B cell (primary cell): ENCODE measurements around the gene ADGRD1. TPM values are rescaled to one million over a fixed set of nuclear protein-coding genes. Genes with fewer than 3 reads are reported as not detected.

Experiments
- ATAC-seq: fragments of 200-7000 bp; cut with Tn5 transposase; one replicate; pipeline ENCODE4 v1.10.0; 2021; ENCODE audit warnings: low read depth, mild to moderate bottlenecking, moderate number of reproducible peaks, moderate library complexity
- CTCF ChIA-PET: fragments of 350-600 bp; sonication (Branson Sonifier 250); formaldehyde crosslinking; loops from one replicate; lab custom pipeline; 2021; ENCODE audit warnings: antibody characterized with exemption, inconsistent platforms; lab: Charles Lee
- POLR2A ChIA-PET: fragments of 350-600 bp; sonication (Branson Sonifier 250); formaldehyde crosslinking; loops from one replicate; lab custom pipeline; 2021; ENCODE audit warnings: antibody characterized with exemption; lab: Charles Lee
- DNase-seq: peaks from one replicate; pipeline ENCODE4 v3.0.0; 2013
- H2AFZ ChIP-seq: 2 replicates; pipeline ENCODE4 v1.6.1; 2012; ENCODE audit warnings: mild to moderate bottlenecking, low read depth, low read length; ENCODE audit not compliant: insufficient read depth, poor library complexity, severe bottlenecking
- H3K27ac ChIP-seq, 2 donors: 1 replicate in 1 of 2; 2 replicates in 1 of 2; pipeline ENCODE4 v1.5.1; 2012 to 2013; ENCODE audit warnings: low read length in 2 of 2, mild to moderate bottlenecking in 2 of 2, moderate library complexity in 1 of 2
- H3K27me3 ChIP-seq, 4 experiments: fragments of 200-600 bp in 1 of 4; sonication (generic) in 1 of 4; replicated peaks in 1 of 4; 1 replicate in 2 of 4; 2 replicates in 2 of 4; pipeline versions ENCODE4 v1.6.1 to v1.7.0; 2013 to 2016; ENCODE audit warnings: low read length in 3 of 4, mild to moderate bottlenecking in 2 of 4, mixed read lengths in 1 of 4, moderate library complexity in 1 of 4; ENCODE audit not compliant: insufficient read depth in 4 of 4, control insufficient read depth in 3 of 4; ENCODE audit errors: control extremely low read depth in 1 of 4
- H3K36me3 ChIP-seq, 2 experiments: replicated peaks in 1 of 2; 1 replicate in 1 of 2; 2 replicates in 1 of 2; pipeline versions ENCODE4 v1.6.1 to v1.7.1; 2013; ENCODE audit warnings: low read length in 1 of 2; ENCODE audit not compliant: insufficient read depth in 2 of 2, control insufficient read depth in 1 of 2; ENCODE audit errors: control extremely low read depth in 1 of 2, extremely low read depth in 1 of 2
- H3K4me1 ChIP-seq, 2 donors: fragments of 200-600 bp in 1 of 2; sonication (generic) in 1 of 2; 1 replicate in 1 of 2; 2 replicates in 1 of 2; pipeline versions ENCODE4 v1.5.1 to v1.6.1; 2013 to 2017; ENCODE audit warnings: low read length in 2 of 2; ENCODE audit not compliant: control insufficient read depth in 2 of 2, insufficient read depth in 2 of 2
- H3K4me2 ChIP-seq: replicated peaks from 2 replicates; pipeline ENCODE3; 2012; ENCODE audit warnings: mild to moderate bottlenecking, low read depth, low read length; ENCODE audit not compliant: poor library complexity, severe bottlenecking
- H3K4me3 ChIP-seq, 5 experiments: fragments of 200-600 bp in 1 of 5; sonication (generic) in 1 of 5; 1 replicate in 3 of 5; 2 replicates in 2 of 5; pipeline versions ENCODE4 v1.5.1 to v1.7.0; 2011 to 2016; ENCODE audit warnings: low read length in 4 of 5, mild to moderate bottlenecking in 4 of 5, low read depth in 2 of 5, control low read depth in 1 of 5, moderate library complexity in 1 of 5; ENCODE audit not compliant: insufficient read depth in 1 of 5; ENCODE audit errors: control extremely low read depth in 1 of 5, extremely low read depth in 1 of 5
- H3K79me2 ChIP-seq: fragments of 200-600 bp; sonication (generic); one replicate; pipeline ENCODE4 v1.6.0; 2016; ENCODE audit warnings: low read length; ENCODE audit not compliant: control insufficient read depth, insufficient read depth
- H3K9ac ChIP-seq: fragments of 200-600 bp; sonication (generic); 2 replicates; pipeline ENCODE4 v1.6.1; 2017; ENCODE audit warnings: mild to moderate bottlenecking, low read length, moderate library complexity
- H3K9me3 ChIP-seq, 3 donors: one replicate each; pipeline versions ENCODE4 v1.6.1 to v1.7.1; 2013; ENCODE audit warnings: low read length in 2 of 3; ENCODE audit not compliant: control insufficient read depth in 2 of 3, insufficient read depth in 1 of 3; ENCODE audit errors: control extremely low read depth in 1 of 3
- H4K20me1 ChIP-seq: 2 replicates; pipeline ENCODE4 v1.6.0; 2012; ENCODE audit warnings: mild to moderate bottlenecking, low read length; ENCODE audit not compliant: insufficient read depth, control insufficient read depth, poor library complexity, severe bottlenecking
- H3K27ac Mint-ChIP-seq: one replicate; pipeline ENCODE4 v1.8.0; 2021; ENCODE audit warnings: mixed read lengths
- H3K27me3 Mint-ChIP-seq: one replicate; pipeline ENCODE4 v1.8.0; 2021; ENCODE audit warnings: mixed read lengths
- H3K4me1 Mint-ChIP-seq: one replicate; pipeline ENCODE4 v1.8.0; 2021; ENCODE audit warnings: mixed read lengths
- H3K4me3 Mint-ChIP-seq: one replicate; pipeline ENCODE4 v1.8.0; 2021; ENCODE audit warnings: mixed read lengths
- H3K9me3 Mint-ChIP-seq: one replicate; pipeline ENCODE4 v1.8.0; 2022; ENCODE audit warnings: mixed read lengths; ENCODE audit not compliant: insufficient read depth
- CTCF ChIP-seq: fragments of 200-600 bp; IDR thresholded peaks from one replicate; pipeline ENCODE4 v1.8.0; 2022; ENCODE audit warnings: antibody characterized with exemption, mild to moderate bottlenecking
- EZH2 ChIP-seq: IDR thresholded peaks from 2 replicates; pipeline ENCODE4 v1.6.1; 2012; ENCODE audit warnings: borderline replicate concordance, low read depth, mild to moderate bottlenecking, moderate library complexity, low read length; ENCODE audit not compliant: insufficient read depth, poor library complexity, severe bottlenecking
- WGBS: methylation state at CpG from one replicate; pipeline ENCODE4 v1.1.5; 2013; ENCODE audit warnings: missing lambda C conversion rate; ENCODE audit not compliant: insufficient coverage; 5-methylcytosine and 5-hydroxymethylcytosine counted together
- intact Hi-C: fragments of 100-400 bp; cut with micrococcal nuclease; formaldehyde crosslinking; loops from one replicate; pipeline ENCODE4 v1.10.0; 2022
- polyA plus RNA-seq: library from polyadenylated mRNA; depleted of rRNA; stranded (reverse); fragments of >200 nt; gene quantifications from 2 replicates; pipeline ENCODE4 v1.2.3, GENCODE V29; 2012
- total RNA-seq, 2 donors: library from RNA; stranded (reverse); fragments of 120-200 nt in 1 of 2; gene quantifications; 1 replicate in 1 of 2; 2 replicates in 1 of 2; pipeline versions ENCODE4 v1.2.3 to v1.2.4, GENCODE V29; 2013 to 2022

Gene ADGRD1
- total and polyA plus RNA-seq, 2 donors (not counting 1 experiment from before 2014, with no cell fraction given): 1.1 to 2.2 TPM

- DNase-seq (no peak), ATAC-seq (no peak)
- Histone ChIP-seq H3K4me2 (no peak overlapping the region), H3K36me3 (no peaks in the 10 kb centered on the region), H3K9ac (no peak overlapping the region), H4K20me1 (no peaks in the 10 kb centered on the region), H3K27ac (no peak overlapping the region), H2AFZ (no peak overlapping the region), H3K4me3 (no peak overlapping the region), H3K9me3 (peaks cover 0 to 3% (median 0%) of the 10 kb centered on the region in 3 donors), H3K4me1 (peaks cover 0 to 6% of the 10 kb centered on the region in 2 donors), H3K27me3 (peaks cover 0 to 6% (median 0%) of the 10 kb centered on the region in 4 experiments), H3K79me2 (no peaks in the 10 kb centered on the region)
- ChIA-PET POLR2A (no interaction called here), CTCF (interaction anchor here (0.5 kb wide), 1 partner anchor 61 kb away, joined by 3 read pairs; no protein-coding TSS in a partner anchor)
- no peaks in the 10 kb centered on the region for H3K9me3 Mint-ChIP-seq
- peaks cover 6% of the 10 kb centered on the region for H3K4me1 Mint-ChIP-seq
- TF ChIP-seq CTCF (no peak), EZH2 (no peak)
- 94% methylated on average over 8 of the region's 8 CpGs for WGBS
- no peak overlapping the region for H3K4me3 Mint-ChIP-seq
- peaks cover 8% of the 10 kb centered on the region for H3K27me3 Mint-ChIP-seq
- intact Hi-C loops: no loop called here
- no peak overlapping the region for H3K27ac Mint-ChIP-seq
Measured at GRCh38 chr12:130990034-130990433, 36.3 kb downstream of the ADGRD1 start.

- H3K9ac ChIP-seq: no peak overlapping the region
- DNase-seq (no peak), ATAC-seq (no peak)
- Mint-ChIP-seq H3K9me3 (no peaks in the 10 kb centered on the region), H3K4me1 (peaks cover 6% of the 10 kb centered on the region), H3K27ac (no peak overlapping the region), H3K4me3 (no peak overlapping the region), H3K27me3 (peaks cover 4% of the 10 kb centered on the region)
- no peaks in the 10 kb centered on the region for H3K36me3 ChIP-seq
- TF ChIP-seq CTCF (no peak), EZH2 (no peak)
- no peak overlapping the region for H3K4me2 ChIP-seq
- H3K27ac ChIP-seq: no peak overlapping the region
- H4K20me1 ChIP-seq: no peaks in the 10 kb centered on the region
- H2AFZ ChIP-seq: peak overlapping the region; percentile 11
- H3K9me3 ChIP-seq: peaks cover 0 to 3% (median 0%) of the 10 kb centered on the region in 3 donors
- H3K4me1 ChIP-seq: peaks cover 0 to 6% of the 10 kb centered on the region in 2 donors
- WGBS: 2% methylated on average over 3 of the region's 8 CpGs
- intact Hi-C loops: no loop called here
- no peaks in the 10 kb centered on the region for H3K79me2 ChIP-seq
- H3K4me3 ChIP-seq: no peak overlapping the region
- CTCF ChIA-PET: no interaction called here
- peaks cover 0 to 6% (median 0%) of the 10 kb centered on the region in 4 experiments for H3K27me3 ChIP-seq
- POLR2A ChIA-PET: no interaction called here
Measured at GRCh38 chr12:130992448-130992847, 38.7 kb downstream of the ADGRD1 start.
